ENCODE measurements around the gene RNF187. TPM values are rescaled to one million over a fixed set of nuclear protein-coding genes. Genes with fewer than 3 reads are reported as not detected.

The RNF187 gene
- total RNA-seq, 1 donor from 2014 or later, result 81.7 TPM

GRCh38 chr1:228528612-228529011 lies 41.4 kb downstream of the RNF187 start:
- no peak for DNase-seq
- ATAC-seq (ENCODE audit: poor library complexity), result no peak
- intact Hi-C loops (cut with DNase I), result no loop called here

GRCh38 chr1:228530086-228530758 lies 43.0 kb downstream of the RNF187 start:
- no peak for DNase-seq
- intact Hi-C loops (cut with DNase I), result no loop called here
- no peak for ATAC-seq (ENCODE audit: poor library complexity)

GRCh38 chr1:228530951-228531731 lies 44.0 kb downstream of the RNF187 start:
- ATAC-seq (ENCODE audit: poor library complexity), result no peak
- no peak for DNase-seq
- intact Hi-C loops (cut with DNase I), result no loop called here

GRCh38 chr1:228538831-228539230 lies 51.6 kb downstream of the RNF187 start:
- no peak for DNase-seq
- intact Hi-C loops (cut with DNase I), result no loop called here

GRCh38 chr1:228540161-228540917 lies 53.2 kb downstream of the RNF187 start:
- intact Hi-C loops (cut with DNase I), result no loop called here
- DNase-seq, result no peak
- no peak for ATAC-seq (ENCODE audit: poor library complexity)

More at GRCh38 chr1:228538831-228539230, 51.6 kb downstream of the RNF187 start:
- no peak for ATAC-seq (ENCODE audit: poor library complexity)

- intact Hi-C loops (cut with DNase I), result no loop called here
- ATAC-seq (ENCODE audit: poor library complexity) (peak; percentile 85), DNase-seq (no peak)
These were observed 54.5 kb downstream of the RNF187 start for GRCh38 chr1:228541725-228542124.

- intact Hi-C loops (cut with DNase I), result no loop called here
- ATAC-seq (ENCODE audit: poor library complexity) (no peak), DNase-seq (no peak)
These were observed 55.2 kb downstream of the RNF187 start for GRCh38 chr1:228542376-228542775.

GRCh38 chr1:228542981-228543380 lies 55.8 kb downstream of the RNF187 start:
- ATAC-seq (ENCODE audit: poor library complexity), result no peak
- no peak for DNase-seq
- intact Hi-C loops (cut with DNase I), result no loop called here

GRCh38 chr1:228543396-228543795 lies 56.2 kb downstream of the RNF187 start:
- intact Hi-C loops (cut with DNase I), result no loop called here
- DNase-seq (no peak), ATAC-seq (ENCODE audit: poor library complexity) (no peak)

- intact Hi-C loops (cut with DNase I), result no loop called here
- DNase-seq (no peak), ATAC-seq (ENCODE audit: poor library complexity) (no peak)
These were observed 57.1 kb downstream of the RNF187 start for GRCh38 chr1:228544021-228544850.

GRCh38 chr1:228544921-228545591 lies 57.9 kb downstream of the RNF187 start:
- ATAC-seq (ENCODE audit: poor library complexity), result no peak
- DNase-seq, result no peak
- intact Hi-C loops (cut with DNase I), result no loop called here

Small RNA genes lying within 50 kb of the gene (microRNA-seq; reads per million reads assigned to microRNA genes)
- gene MIR4666A, result not detected

Other genes with a start within 250 kb of the RNF187 start
- 6.2 TPM for gene TRIM11, start 80.5 kb upstream of the RNF187 start, total RNA-seq
- 0.32 TPM for gene TRIM17, start 70.5 kb upstream of the RNF187 start, total RNA-seq
- 4.2 TPM for gene RHOU, start 248.1 kb downstream of the RNF187 start, total RNA-seq